Heart right ventricle (tissue), 16 donors: ENCODE results near the gene INAVA. TPM values are rescaled to one million over a fixed set of nuclear protein-coding genes. Genes with fewer than 3 reads are reported as not detected.

Source experiments
- ATAC-seq, 8 donors: fragments of 200-7000 bp; cut with Tn5 transposase; one replicate each; pipeline ENCODE4 v1.9.1; 2020; ENCODE audit warnings: mild to moderate bottlenecking in 8 of 8, moderate library complexity in 8 of 8, moderate number of reproducible peaks in 1 of 8
- DNase-seq, 2 donors: peaks; one replicate each; pipeline ENCODE4 v3.0.0-alpha.2; 2020
- H3K27ac ChIP-seq, 10 donors: fragments of 200-600 bp; sonication (generic) in 2 of 10; one replicate each; pipeline versions ENCODE4 v1.5.0 to v1.8.0; 2020 to 2022; ENCODE audit warnings: mild to moderate bottlenecking in 3 of 10
- H3K27me3 ChIP-seq, 7 donors: fragments of 200-600 bp; one replicate each; pipeline ENCODE4 v1.8.0; 2021 to 2022; ENCODE audit warnings: mild to moderate bottlenecking in 2 of 7
- H3K36me3 ChIP-seq, 9 donors: fragments of 200-600 bp; sonication (generic) in 1 of 9; one replicate each; pipeline versions ENCODE4 v1.5.0 to v1.8.0; 2020 to 2022; ENCODE audit warnings: mild to moderate bottlenecking in 2 of 9
- H3K4me1 ChIP-seq, 9 donors: fragments of 200-600 bp; sonication (generic) in 1 of 9; one replicate each; pipeline versions ENCODE4 v1.5.0 to v1.8.0; 2020 to 2022; ENCODE audit warnings: mild to moderate bottlenecking in 4 of 9
- H3K4me3 ChIP-seq, 10 donors: fragments of 200-600 bp; sonication (generic) in 2 of 10; one replicate each; pipeline versions ENCODE4 v1.5.0 to v1.8.0; 2020 to 2022; ENCODE audit warnings: mild to moderate bottlenecking in 7 of 10, moderate library complexity in 2 of 10
- H3K9me3 ChIP-seq, 11 donors: fragments of 200-600 bp in 10 of 11; sonication (generic) in 2 of 11; one replicate each; pipeline versions ENCODE4 v1.5.0 to v1.8.0; 2013 to 2022; ENCODE audit warnings: mild to moderate bottlenecking in 2 of 11, control low read depth in 1 of 11, moderate library complexity in 1 of 11
- WGBS, 2 donors: extraction: QIAGEN DNeasy Blood & Tissue Kit; methylation state at CpG; one replicate each; pipeline ENCODE4 v1.1.7; 2013; ENCODE audit warnings: inconsistent platforms in 1 of 2; 5-methylcytosine and 5-hydroxymethylcytosine counted together
- intact Hi-C, 10 donors: fragments of 100-400 bp; cut with DNase I; formaldehyde crosslinking; loops; one replicate each; pipeline versions ENCODE4 v1.11.1 to v1.14.2; 2022
- polyA plus RNA-seq, 2 donors: library from polyadenylated mRNA; stranded (reverse); fragments of 200-250 nt; gene quantifications; one replicate each; pipeline ENCODE4 v1.2.3, GENCODE V29; 2013
- total RNA-seq, 10 donors: library from RNA; stranded (reverse); fragmentation: NEBNext Ultra II Directional in 3 of 10; extraction: Animal tissue kit (Norgen Biotek cat#: 25700) in 3 of 10; gene quantifications; one replicate each; pipeline versions ENCODE4 v1.2.1 to v1.2.4, GENCODE V29; 2021 to 2023
- TF ChIP-seq, protein P1 (sequence below), 9 donors: fragments of 200-600 bp; sonication (generic) in 2 of 9; IDR thresholded peaks; one replicate each; pipeline versions ENCODE4 v1.5.0 to v1.8.0; 2021 to 2022; ENCODE audit warnings: antibody characterized with exemption in 9 of 9, mild to moderate bottlenecking in 5 of 9, moderate library complexity in 1 of 9
- donor health status: Arrhythmogenic right ventricular cardiomyopathy.
- donor health status: ischemic (EF 13 %, LVEDD 7.1; RV severe dilation, severe dysfunction).
- donor health status: healthy with polysubstance abuse.
- donor health status: DM: no; HTN: yes; CAD: no.
- donor health status: DM: no; HTN: no; CAD: no.
- donor health status: ischemic (EF 25% LVEDD 6.9; RV normal size, moderate dysfunction).
- donor health status: ischemic (EF 25% LVEDD 5.7; RV mildly dilated, moderate dysfunction).
- donor health status: healthy.
- donor health status: DM: yes; HTN: yes; CAD: no.
- donor health status: Ischemic cardiomyopathy.
- donor health status: ischemic (EF 35%, LVEDD 5.7; RV mildly dilated, moderate dysfunction).
- donor health status: nonischemic (EF 11% LVEDD 7.7; RV severe dilation, severe dysfunction).
- donor health status: DM: yes; HTN: yes; CAD: no.
- donor health status: PGD.
- donor health status: ischemic (EF 29% LVEDD 5.4; RV normal size, mild dysfunction).
- donor health status: nonischemic (EF 23%, LVEDD 6.1; RV moderate dilation, normal function).

Gene INAVA
- total and polyA plus RNA-seq, 12 donors, result 0.01 to 0.29 (median 0.11) TPM; not detected in 7

DNA sequence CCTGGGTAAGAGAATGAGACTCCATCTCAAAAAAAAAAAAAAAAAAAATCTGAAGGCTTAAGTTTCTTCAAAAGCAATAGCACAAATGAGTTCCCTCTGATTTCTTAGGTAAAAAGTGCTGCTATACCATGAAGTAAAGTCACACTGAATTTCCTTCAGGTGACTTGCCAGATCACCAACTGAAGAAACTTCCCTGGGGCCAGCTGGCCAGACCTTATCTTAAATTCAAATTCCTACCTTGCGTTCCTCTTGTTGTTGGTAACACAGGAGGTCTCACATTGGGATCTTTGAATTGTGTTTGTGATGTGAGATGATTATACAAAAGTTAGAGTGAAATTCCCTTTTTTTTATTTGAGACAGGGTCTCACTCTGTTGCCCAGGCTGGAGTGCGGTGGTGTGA, 11.8 kb downstream of the INAVA start:
- H3K9me3 ChIP-seq, result no peaks in the 10 kb centered on the region
- ATAC-seq (no peak), DNase-seq (no peak)
- H3K4me3 ChIP-seq, result no peak overlapping the region
- intact Hi-C loops, result loop anchor here in 1 of 10 donors (10.0 kb wide), 1 partner anchor 138 kb away; no protein-coding TSS in a partner anchor
- H3K4me1 ChIP-seq, result peaks cover 0 to 14% (median 0%) of the 10 kb centered on the region in 9 donors
- H3K27ac ChIP-seq, result no peak overlapping the region
- H3K36me3 ChIP-seq, result no peaks in the 10 kb centered on the region
- WGBS, 2 donors, result 86 to 94% methylated on average over 2 of the region's 2 CpGs
- TF ChIP-seq, protein P1, sequence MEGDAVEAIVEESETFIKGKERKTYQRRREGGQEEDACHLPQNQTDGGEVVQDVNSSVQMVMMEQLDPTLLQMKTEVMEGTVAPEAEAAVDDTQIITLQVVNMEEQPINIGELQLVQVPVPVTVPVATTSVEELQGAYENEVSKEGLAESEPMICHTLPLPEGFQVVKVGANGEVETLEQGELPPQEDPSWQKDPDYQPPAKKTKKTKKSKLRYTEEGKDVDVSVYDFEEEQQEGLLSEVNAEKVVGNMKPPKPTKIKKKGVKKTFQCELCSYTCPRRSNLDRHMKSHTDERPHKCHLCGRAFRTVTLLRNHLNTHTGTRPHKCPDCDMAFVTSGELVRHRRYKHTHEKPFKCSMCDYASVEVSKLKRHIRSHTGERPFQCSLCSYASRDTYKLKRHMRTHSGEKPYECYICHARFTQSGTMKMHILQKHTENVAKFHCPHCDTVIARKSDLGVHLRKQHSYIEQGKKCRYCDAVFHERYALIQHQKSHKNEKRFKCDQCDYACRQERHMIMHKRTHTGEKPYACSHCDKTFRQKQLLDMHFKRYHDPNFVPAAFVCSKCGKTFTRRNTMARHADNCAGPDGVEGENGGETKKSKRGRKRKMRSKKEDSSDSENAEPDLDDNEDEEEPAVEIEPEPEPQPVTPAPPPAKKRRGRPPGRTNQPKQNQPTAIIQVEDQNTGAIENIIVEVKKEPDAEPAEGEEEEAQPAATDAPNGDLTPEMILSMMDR (IDR thresholded peaks at IDR 0.05), result no peak
- H3K27me3 ChIP-seq, result peaks cover 0 to 6% (median 0%) of the 10 kb centered on the region in 7 donors

DNA sequence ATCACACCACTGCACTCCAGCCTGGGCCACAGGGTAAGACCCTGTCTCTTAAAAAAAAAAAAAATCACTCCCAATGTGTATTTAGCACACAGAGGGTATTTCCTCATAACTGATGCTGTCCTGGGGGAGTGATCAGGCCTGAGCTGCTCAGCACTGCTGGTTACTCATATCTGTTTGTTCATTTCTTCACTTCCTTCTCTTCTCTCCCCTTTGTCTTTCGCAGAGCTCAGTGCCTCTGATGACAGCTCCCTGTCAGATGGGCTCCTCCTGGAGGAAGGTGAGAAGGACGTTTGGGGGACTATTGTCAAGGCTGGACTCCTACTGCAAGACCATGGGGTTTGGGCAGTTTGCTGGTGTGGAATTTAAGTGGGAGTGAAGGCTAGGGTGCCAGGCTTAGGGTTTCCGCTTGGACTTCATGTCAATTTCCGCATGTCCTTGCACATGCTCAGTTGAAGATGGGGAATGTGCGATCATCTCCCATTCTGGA, 13.0 kb downstream of the INAVA start:
- Histone ChIP-seq H3K27ac (no peak overlapping the region), H3K9me3 (no peaks in the 10 kb centered on the region), H3K4me3 (no peak overlapping the region), H3K27me3 (peaks cover 0 to 6% (median 0%) of the 10 kb centered on the region in 7 donors), H3K4me1 (peaks cover 0 to 14% (median 0%) of the 10 kb centered on the region in 9 donors), H3K36me3 (no peaks in the 10 kb centered on the region)
- DNase-seq (no peak), ATAC-seq (no peak)
- intact Hi-C loops, result loop anchor here in 1 of 10 donors (10.0 kb wide), 1 partner anchor 137 kb away; no protein-coding TSS in a partner anchor
- 83 to 85% methylated on average over 5 of the region's 5 CpGs for WGBS, 2 donors
- TF ChIP-seq, protein P1 (IDR thresholded peaks at IDR 0.05), result no peak

DNA sequence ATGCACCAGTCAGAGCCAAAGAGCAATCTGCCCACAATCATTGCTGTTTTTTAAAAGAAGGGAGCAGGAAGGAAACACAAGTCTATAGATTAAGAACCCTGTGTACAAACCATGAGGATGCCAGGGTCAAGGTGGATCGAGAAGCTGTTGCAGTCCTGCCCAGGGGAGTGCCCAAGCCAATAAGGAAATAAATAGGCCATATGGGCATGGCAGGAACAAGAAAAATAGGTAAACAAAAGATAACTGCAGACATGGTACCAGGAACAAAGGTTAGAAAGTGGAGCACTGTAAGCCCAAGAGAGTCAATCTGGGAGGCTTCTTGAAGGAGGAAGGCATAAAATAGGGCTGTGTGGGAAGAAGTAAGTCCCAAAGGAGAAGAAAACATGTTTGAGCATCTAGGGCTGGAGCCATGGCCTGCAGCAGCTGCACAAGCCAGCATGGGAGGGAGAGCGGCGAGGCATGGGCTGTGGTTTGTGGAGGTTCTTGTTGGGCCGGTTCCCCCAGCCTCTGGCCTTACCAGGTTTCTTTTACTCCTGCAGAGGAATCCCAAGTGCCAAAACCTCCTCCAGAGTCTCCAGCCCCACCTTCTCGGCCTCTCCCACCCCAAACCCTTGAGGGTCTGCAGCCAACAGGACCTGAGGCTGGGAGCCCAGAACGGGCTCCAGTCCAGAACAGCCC, 13.6 kb downstream of the INAVA start:
- intact Hi-C loops, result loop anchor here in 1 of 10 donors (10.0 kb wide), 1 partner anchor 136 kb away; no protein-coding TSS in a partner anchor
- 87% methylated on average over 6 of the region's 6 CpGs for whole genome bisulfite sequencing, 2 donors
- no peaks in the 10 kb centered on the region for H3K36me3 ChIP-seq

DNA sequence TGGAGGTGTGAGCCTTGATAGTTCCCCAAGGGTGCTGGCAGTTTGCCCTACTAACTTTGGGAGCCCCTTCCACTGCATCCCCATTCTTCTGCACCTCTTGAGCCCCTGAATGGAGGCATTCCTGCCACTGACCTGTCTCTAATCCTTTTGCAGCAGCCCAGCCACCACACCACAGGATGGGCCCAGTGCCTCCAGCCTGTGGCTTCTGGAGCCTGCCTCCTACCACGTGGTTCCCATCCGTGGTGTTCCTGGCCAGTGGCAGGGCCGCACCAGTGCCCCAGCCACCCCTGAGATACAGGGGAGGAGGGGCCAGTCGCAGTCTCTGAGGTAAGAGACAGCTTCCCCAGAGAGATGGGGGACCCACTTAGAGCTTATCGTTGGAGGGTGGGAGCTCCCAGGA, 14.4 kb downstream of the INAVA start:
- TF ChIP-seq, protein P1 (IDR thresholded peaks at IDR 0.05), result no peak
- WGBS, 2 donors, result 85 to 86% methylated on average over 5 of the region's 5 CpGs

More for the DNA sequence above, 13.6 kb downstream of the INAVA start:
- ATAC-seq (no peak), DNase-seq (no peak)
- Histone ChIP-seq H3K27me3 (peaks cover 0 to 6% (median 0%) of the 10 kb centered on the region in 7 donors), H3K4me3 (no peak overlapping the region), H3K27ac (no peak overlapping the region), H3K4me1 (peaks cover 0 to 14% (median 0%) of the 10 kb centered on the region in 9 donors), H3K9me3 (no peaks in the 10 kb centered on the region)
- TF ChIP-seq, protein P1 (IDR thresholded peaks at IDR 0.05), result no peak

More for the DNA sequence above, 14.4 kb downstream of the INAVA start:
- Histone ChIP-seq H3K27me3 (peaks cover 0 to 5% (median 0%) of the 10 kb centered on the region in 7 donors), H3K9me3 (no peaks in the 10 kb centered on the region), H3K4me3 (no peak overlapping the region), H3K4me1 (peaks cover 0 to 14% (median 0%) of the 10 kb centered on the region in 9 donors), H3K36me3 (no peaks in the 10 kb centered on the region), H3K27ac (no peak overlapping the region)
- intact Hi-C loops, result loop anchor here in 1 of 10 donors (10.0 kb wide), 1 partner anchor 136 kb away; no protein-coding TSS in a partner anchor
- no peak for DNase-seq
- no peak for ATAC-seq
